Measurements from ENCODE around the gene FMNL3.
"Not testable (repeated sequence)": the region's sequence is repeated elsewhere in the genome, so short reads cannot be mapped to it uniquely, and the experiment has no call there.

The FMNL3 gene

GRCh38 chr12:49734900-49735299, 27.7 kb upstream of the FMNL3 start:
- not testable (repeated sequence) for H3K4me1 ChIP-seq (ENCODE audit: control insufficient read depth, low read depth, low read length); H3K27me3 ChIP-seq (ENCODE audit: control insufficient read depth, insufficient read depth, low read length); H3K27ac ChIP-seq (ENCODE audit: low read length); H3K36me3 ChIP-seq (ENCODE audit: control insufficient read depth, low read depth, low read length); H3K9me3 ChIP-seq (ENCODE audit: control insufficient read depth, low read depth, low read length); H3K9ac ChIP-seq (ENCODE audit: low read length); H3K4me3 ChIP-seq (ENCODE audit: low read length)

DNA sequence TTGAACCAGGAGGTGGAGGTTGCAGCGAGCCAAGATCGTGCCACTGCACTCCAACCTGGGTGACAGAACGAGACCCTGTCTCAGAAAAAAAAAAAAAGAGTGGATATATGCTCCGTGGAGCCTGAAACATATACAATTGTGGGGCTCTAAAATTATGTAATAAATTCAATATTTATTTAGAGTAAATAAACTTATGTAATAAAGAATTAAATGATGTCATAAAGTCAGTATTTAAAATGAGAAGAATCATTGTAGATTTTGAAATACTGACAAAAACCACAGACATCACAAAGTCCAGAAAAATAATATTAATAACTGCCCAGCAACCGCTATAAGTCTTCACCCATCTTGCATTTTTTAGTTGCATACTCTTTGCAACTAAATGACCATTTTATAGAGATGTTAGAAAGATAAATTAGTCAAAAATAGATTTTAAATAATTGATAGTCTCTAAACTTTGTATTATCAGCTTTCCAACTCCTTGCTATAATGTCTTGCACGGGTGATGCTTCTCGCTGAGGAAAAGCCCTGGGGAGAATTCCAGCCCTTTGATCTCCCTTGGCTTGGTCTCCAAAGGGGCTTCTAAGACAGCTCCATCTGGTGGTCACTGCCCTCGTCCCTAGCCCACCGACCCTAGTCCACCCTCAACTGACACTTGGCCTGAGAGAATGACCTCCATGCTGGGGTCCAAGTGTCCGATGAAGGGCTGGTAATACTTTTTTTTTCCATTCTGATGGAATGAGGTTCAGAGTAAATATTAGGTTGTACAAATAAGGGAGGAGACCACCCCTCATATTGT, 26.2 kb upstream of the FMNL3 start:
- H3K4me3 ChIP-seq (ENCODE audit: low read length) = no peak overlapping the region
- H3K9ac ChIP-seq (ENCODE audit: low read length) = no peak overlapping the region
- no peaks in the 10 kb centered on the region for H3K27me3 ChIP-seq (ENCODE audit: control insufficient read depth, insufficient read depth, low read length)
- H3K27ac ChIP-seq (ENCODE audit: low read length) = no peak overlapping the region
- no peaks in the 10 kb centered on the region for H3K9me3 ChIP-seq (ENCODE audit: control insufficient read depth, low read depth, low read length)
- H3K36me3 ChIP-seq (ENCODE audit: control insufficient read depth, low read depth, low read length) = no peaks in the 10 kb centered on the region
- no peaks in the 10 kb centered on the region for H3K4me1 ChIP-seq (ENCODE audit: control insufficient read depth, low read depth, low read length)

- Histone ChIP-seq H3K9me3 (ENCODE audit: control insufficient read depth, low read depth, low read length) (no peaks in the 10 kb centered on the region), H3K9ac (ENCODE audit: low read length) (no peak overlapping the region), H3K36me3 (ENCODE audit: control insufficient read depth, low read depth, low read length) (no peaks in the 10 kb centered on the region), H3K27ac (ENCODE audit: low read length) (no peak overlapping the region), H3K27me3 (ENCODE audit: control insufficient read depth, insufficient read depth, low read length) (no peaks in the 10 kb centered on the region), H3K4me1 (ENCODE audit: control insufficient read depth, low read depth, low read length) (no peaks in the 10 kb centered on the region), H3K4me3 (ENCODE audit: low read length) (no peak overlapping the region)
These were observed 23.4 kb upstream of the FMNL3 start for GRCh38 chr12:49730568-49731101.

DNA sequence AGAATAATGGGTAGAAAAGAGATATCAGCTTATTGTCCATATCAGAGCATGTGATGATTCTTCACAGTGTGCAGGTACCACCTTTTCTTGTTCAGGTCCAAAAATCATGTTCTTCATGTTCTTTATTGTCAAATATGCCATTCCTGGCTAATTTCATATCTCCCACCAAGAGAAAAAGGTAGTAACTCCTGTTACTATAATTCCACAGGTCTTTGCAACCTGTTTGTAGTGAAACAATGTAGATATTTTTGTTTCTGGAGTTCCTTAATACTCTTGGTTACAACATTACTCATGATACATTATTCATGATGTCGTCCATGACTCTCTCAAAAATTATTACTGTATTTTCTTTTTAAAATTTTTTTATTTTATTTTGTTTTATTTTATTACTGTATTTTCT, 22.8 kb upstream of the FMNL3 start:
- no peaks in the 10 kb centered on the region for H3K9me3 ChIP-seq (ENCODE audit: control insufficient read depth, low read depth, low read length)
- no peak overlapping the region for H3K9ac ChIP-seq (ENCODE audit: low read length)
- no peak overlapping the region for H3K27ac ChIP-seq (ENCODE audit: low read length)
- no peaks in the 10 kb centered on the region for H3K4me1 ChIP-seq (ENCODE audit: control insufficient read depth, low read depth, low read length)
- no peaks in the 10 kb centered on the region for H3K36me3 ChIP-seq (ENCODE audit: control insufficient read depth, low read depth, low read length)
- no peak overlapping the region for H3K4me3 ChIP-seq (ENCODE audit: low read length)
- H3K27me3 ChIP-seq (ENCODE audit: control insufficient read depth, insufficient read depth, low read length) = no peaks in the 10 kb centered on the region

DNA sequence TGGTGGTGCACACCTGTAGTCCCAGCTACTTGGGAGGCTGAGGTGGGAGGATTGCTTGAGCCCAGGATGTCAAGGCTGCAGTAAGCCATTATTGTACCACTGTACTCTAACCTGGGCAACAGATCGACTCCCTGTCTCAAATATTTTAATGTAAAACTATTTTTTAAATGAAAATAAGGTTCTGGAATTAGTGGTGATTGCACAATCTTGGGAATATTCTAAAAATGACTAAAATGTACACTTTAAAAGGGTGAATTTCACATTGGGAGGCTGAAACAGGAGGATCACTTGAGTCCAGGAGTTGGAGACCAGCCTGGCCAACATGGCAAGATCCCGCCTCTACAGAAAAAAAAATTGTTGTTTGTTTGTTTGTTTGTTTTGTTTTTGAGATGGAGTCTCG, 21.2 kb upstream of the FMNL3 start:
- H3K4me1 ChIP-seq (ENCODE audit: control insufficient read depth, low read depth, low read length) = no peaks in the 10 kb centered on the region
- no peaks in the 10 kb centered on the region for H3K9me3 ChIP-seq (ENCODE audit: control insufficient read depth, low read depth, low read length)
- no peaks in the 10 kb centered on the region for H3K36me3 ChIP-seq (ENCODE audit: control insufficient read depth, low read depth, low read length)
- no peaks in the 10 kb centered on the region for H3K27me3 ChIP-seq (ENCODE audit: control insufficient read depth, insufficient read depth, low read length)
- no peak overlapping the region for H3K27ac ChIP-seq (ENCODE audit: low read length)
- no peak overlapping the region for H3K4me3 ChIP-seq (ENCODE audit: low read length)
- H3K9ac ChIP-seq (ENCODE audit: low read length) = no peak overlapping the region

DNA sequence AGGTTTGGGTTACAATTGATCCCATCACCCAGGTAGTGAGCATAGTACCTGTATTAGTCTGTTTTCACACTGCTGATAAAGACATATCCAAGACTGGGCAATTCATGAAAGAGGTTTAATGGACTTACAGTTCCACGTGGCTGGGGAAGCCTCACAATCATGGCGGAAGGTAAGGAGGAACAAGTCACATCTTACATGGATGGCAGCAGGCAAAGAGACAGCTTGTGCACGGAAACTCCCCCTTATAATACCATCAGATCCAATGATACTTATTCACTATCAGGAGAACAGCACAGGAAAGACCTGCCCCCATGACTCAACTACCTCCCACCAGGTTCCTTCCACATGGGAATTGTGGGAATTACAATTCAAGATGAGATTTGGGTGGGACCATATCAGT, 14.2 kb upstream of the FMNL3 start:
- not testable (repeated sequence) for H3K4me3 ChIP-seq (ENCODE audit: low read length); H3K27ac ChIP-seq (ENCODE audit: low read length); H3K27me3 ChIP-seq (ENCODE audit: control insufficient read depth, insufficient read depth, low read length)

DNA sequence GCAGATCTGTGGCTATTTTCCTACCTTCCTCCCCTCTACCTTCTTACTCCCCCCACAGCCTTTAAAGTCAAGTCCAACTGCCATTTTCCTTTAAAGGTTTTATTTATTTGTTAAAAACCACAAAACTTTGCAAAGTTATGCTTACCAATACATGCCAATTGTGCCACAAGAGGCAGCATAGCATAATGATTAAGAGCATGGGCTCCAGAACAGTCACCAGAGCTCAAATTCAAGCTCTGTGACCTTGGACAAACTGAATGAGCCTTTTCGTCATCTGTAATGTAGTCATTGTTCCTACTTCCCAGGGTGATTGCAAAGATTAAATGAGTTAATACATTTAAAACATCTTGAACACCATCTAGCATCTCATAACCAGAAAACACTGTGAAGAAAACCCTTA, 13.0 kb upstream of the FMNL3 start:
- Histone ChIP-seq H3K4me1 (ENCODE audit: control insufficient read depth, low read depth, low read length) (no peaks in the 10 kb centered on the region), H3K27me3 (ENCODE audit: control insufficient read depth, insufficient read depth, low read length) (no peaks in the 10 kb centered on the region), H3K9ac (ENCODE audit: low read length) (no peak overlapping the region), H3K27ac (ENCODE audit: low read length) (no peak overlapping the region), H3K36me3 (ENCODE audit: control insufficient read depth, low read depth, low read length) (no peaks in the 10 kb centered on the region), H3K4me3 (ENCODE audit: low read length) (no peak overlapping the region), H3K9me3 (ENCODE audit: control insufficient read depth, low read depth, low read length) (no peaks in the 10 kb centered on the region)

More for the DNA sequence above, 14.2 kb upstream of the FMNL3 start:
- H3K36me3 ChIP-seq (ENCODE audit: control insufficient read depth, low read depth, low read length); H3K4me1 ChIP-seq (ENCODE audit: control insufficient read depth, low read depth, low read length); H3K9me3 ChIP-seq (ENCODE audit: control insufficient read depth, low read depth, low read length); H3K9ac ChIP-seq (ENCODE audit: low read length): not testable (repeated sequence)

DNA sequence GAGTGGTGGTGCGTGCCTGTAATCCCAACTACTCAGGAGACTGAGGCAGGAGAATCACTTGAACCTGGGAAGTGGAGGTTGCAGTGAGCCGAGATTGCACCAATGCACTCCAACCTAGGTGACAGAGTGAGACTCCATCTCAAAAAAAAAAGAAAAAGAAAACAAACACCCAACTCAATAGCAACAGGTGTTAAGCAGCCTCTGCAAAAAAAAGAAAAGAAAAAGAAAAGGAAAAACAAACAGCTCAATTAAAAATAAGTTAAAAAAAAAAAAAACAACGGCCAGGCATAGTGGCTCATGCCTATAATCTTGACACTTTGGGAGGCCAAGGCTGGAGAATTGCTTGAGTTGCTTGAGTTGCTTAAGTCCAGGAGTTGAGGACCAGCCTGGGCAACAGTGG, 10.6 kb upstream of the FMNL3 start:
- H3K4me3 ChIP-seq (ENCODE audit: low read length); H3K27ac ChIP-seq (ENCODE audit: low read length); H3K9ac ChIP-seq (ENCODE audit: low read length); H3K9me3 ChIP-seq (ENCODE audit: control insufficient read depth, low read depth, low read length); H3K27me3 ChIP-seq (ENCODE audit: control insufficient read depth, insufficient read depth, low read length); H3K36me3 ChIP-seq (ENCODE audit: control insufficient read depth, low read depth, low read length); H3K4me1 ChIP-seq (ENCODE audit: control insufficient read depth, low read depth, low read length): not testable (repeated sequence)

GRCh38 chr12:49716553-49716952, 9.3 kb upstream of the FMNL3 start:
- Histone ChIP-seq H3K9ac (ENCODE audit: low read length) (no peak overlapping the region), H3K9me3 (ENCODE audit: control insufficient read depth, low read depth, low read length) (no peaks in the 10 kb centered on the region), H3K4me1 (ENCODE audit: control insufficient read depth, low read depth, low read length) (no peaks in the 10 kb centered on the region), H3K4me3 (ENCODE audit: low read length) (no peak overlapping the region), H3K27ac (ENCODE audit: low read length) (no peak overlapping the region), H3K27me3 (ENCODE audit: control insufficient read depth, insufficient read depth, low read length) (no peaks in the 10 kb centered on the region), H3K36me3 (ENCODE audit: control insufficient read depth, low read depth, low read length) (no peaks in the 10 kb centered on the region)

DNA sequence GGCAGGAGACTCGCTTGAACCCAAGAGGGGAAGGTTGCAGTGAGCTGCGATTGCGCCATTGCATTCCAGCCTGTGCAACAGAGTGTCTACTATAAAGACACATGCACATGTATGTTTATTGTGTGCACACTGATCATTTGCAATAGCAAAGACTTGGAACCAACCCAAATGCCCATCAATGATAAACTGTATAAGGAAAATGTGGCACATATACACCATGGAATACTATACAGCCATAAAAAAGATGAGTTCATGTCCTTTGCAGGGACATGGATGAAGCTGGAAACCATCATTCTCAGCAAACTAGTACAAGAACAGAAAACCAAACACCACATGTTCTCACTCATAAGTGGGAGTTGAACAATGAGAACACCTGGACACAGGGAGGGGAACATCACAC, 6.7 kb upstream of the FMNL3 start:
- not testable (repeated sequence) for H3K9me3 ChIP-seq (ENCODE audit: control insufficient read depth, low read depth, low read length); H3K4me1 ChIP-seq (ENCODE audit: control insufficient read depth, low read depth, low read length); H3K27ac ChIP-seq (ENCODE audit: low read length); H3K36me3 ChIP-seq (ENCODE audit: control insufficient read depth, low read depth, low read length); H3K4me3 ChIP-seq (ENCODE audit: low read length); H3K9ac ChIP-seq (ENCODE audit: low read length)
- H3K27me3 ChIP-seq (ENCODE audit: control insufficient read depth, insufficient read depth, low read length) = peaks cover 12% of the 10 kb centered on the region

DNA sequence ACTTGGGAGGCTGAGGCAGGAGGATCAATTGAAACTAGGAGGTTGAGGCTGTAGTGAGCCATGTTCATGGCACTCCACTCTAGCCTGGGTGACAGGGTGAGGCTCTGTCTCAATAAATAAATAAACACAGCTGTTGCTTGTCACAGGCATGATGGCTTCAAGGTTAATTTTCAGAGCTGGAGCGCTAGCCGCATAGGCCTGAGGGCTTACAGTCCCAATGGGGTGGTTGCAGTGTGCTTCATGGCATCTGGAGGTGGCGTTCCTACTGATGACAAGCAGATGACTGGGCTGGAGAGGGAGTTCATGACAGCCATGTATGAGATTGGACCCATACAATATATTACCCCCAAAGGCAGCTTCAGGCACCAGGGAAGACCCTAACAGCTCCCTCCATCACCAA, 1.6 kb upstream of the FMNL3 start:
- Histone ChIP-seq H3K27me3 (ENCODE audit: control insufficient read depth, insufficient read depth, low read length) (peaks cover 32% of the 10 kb centered on the region), H3K9ac (ENCODE audit: low read length) (no peak overlapping the region), H3K4me3 (ENCODE audit: low read length) (no peak overlapping the region), H3K27ac (ENCODE audit: low read length) (no peak overlapping the region), H3K4me1 (ENCODE audit: control insufficient read depth, low read depth, low read length) (peaks cover 17% of the 10 kb centered on the region), H3K36me3 (ENCODE audit: control insufficient read depth, low read depth, low read length) (no peaks in the 10 kb centered on the region), H3K9me3 (ENCODE audit: control insufficient read depth, low read depth, low read length) (no peaks in the 10 kb centered on the region)

- Histone ChIP-seq H3K9ac (ENCODE audit: low read length) (no peak overlapping the region), H3K4me3 (ENCODE audit: low read length) (no peak overlapping the region), H3K27ac (ENCODE audit: low read length) (no peak overlapping the region), H3K27me3 (ENCODE audit: control insufficient read depth, insufficient read depth, low read length) (peaks cover 32% of the 10 kb centered on the region), H3K4me1 (ENCODE audit: control insufficient read depth, low read depth, low read length) (peaks cover 19% of the 10 kb centered on the region), H3K9me3 (ENCODE audit: control insufficient read depth, low read depth, low read length) (no peaks in the 10 kb centered on the region), H3K36me3 (ENCODE audit: control insufficient read depth, low read depth, low read length) (no peaks in the 10 kb centered on the region)
These were observed 575 bp upstream of the FMNL3 start for GRCh38 chr12:49707812-49708147.

Measured in iPS-18a (cell line).